AG09319 (cell line): ENCODE results near the gene PTH1R.

ENCODE experiments used
- DNase-seq: peaks from one replicate; pipeline ENCODE4 v3.0.0-alpha.2; 2010; ENCODE audit warnings: low read depth; ENCODE audit errors: extremely low read depth
- CTCF ChIP-seq: IDR thresholded peaks from 2 replicates; pipeline ENCODE4 v1.5.1; 2011; ENCODE audit warnings: low read depth, mild to moderate bottlenecking, inconsistent platforms, low read length, moderate library complexity

The PTH1R gene

DNA sequence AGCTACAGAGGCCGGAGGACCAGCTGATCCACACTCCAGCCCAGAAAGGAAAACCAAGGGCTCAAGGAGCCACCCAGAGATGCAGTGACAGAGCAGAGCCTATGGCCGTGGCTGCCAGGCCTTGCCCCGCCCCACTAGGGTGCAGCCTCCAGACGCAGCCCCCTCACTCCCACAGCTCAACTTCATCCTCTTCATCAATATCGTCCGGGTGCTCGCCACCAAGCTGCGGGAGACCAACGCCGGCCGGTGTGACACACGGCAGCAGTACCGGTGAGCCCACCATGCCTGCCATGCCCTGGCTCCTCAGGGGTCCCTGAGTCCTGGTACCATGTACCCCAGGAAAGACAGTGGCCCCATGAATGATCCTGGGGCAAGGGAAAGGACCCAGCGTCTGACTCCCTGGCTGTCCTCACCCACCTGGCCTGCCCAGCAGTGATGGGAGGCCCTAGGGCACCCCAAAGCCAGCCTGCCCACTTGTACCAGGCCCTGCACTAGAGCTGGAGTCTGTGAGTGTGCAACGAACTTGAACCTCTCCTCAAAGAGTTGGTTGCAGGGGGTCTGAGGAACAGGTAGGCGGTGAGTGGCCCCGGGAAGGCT is 24.2 kb downstream of the PTH1R start:
- no peak for TF ChIP-seq CTCF
- DNase-seq: no peak

DNA sequence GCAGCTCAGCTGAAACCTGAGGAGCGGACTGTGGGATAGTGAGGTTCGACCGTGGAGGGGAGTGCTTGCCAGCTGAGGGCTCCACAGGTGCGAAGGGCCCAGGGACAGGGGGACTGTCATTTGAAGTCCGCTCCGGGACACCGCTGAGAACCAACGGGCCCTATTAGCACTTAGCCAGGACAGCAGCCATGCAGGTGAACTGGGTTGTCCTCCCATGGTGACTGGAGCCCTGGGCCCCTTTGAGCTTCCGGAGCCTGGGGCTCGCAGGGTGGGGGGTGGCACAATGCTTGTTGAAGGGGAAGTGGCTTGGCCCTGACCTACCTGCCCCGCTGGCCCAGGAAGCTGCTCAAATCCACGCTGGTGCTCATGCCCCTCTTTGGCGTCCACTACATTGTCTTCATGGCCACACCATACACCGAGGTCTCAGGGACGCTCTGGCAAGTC is 24.7 kb downstream of the PTH1R start:
- TF ChIP-seq CTCF: no peak
- DNase-seq: no peak

- TF ChIP-seq CTCF: no peak
- DNase-seq: no peak
Measured at GRCh38 chr3:46903341-46904302, 26.1 kb downstream of the PTH1R start.

GRCh38 chr3:46904303-46905212 is 27.0 kb downstream of the PTH1R start:
- TF ChIP-seq CTCF: no peak
- no peak for DNase-seq

DNA sequence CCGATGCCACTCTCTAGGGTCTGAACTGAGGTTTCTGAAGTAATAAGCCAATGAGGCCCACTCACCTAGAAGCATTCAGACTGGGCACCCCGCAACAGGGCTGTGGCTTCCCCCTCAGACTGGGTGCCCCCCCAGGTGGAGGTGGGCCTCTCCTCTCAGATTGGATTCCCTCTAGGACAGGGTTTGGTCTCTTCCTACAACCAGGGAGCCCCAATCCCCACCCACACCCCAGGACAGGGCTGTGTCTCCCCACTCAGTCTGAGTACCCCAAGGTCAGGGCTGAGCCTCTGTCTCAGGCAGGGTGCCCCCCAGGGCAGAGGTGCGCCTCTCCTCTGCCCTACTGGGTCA is 27.7 kb downstream of the PTH1R start:
- TF ChIP-seq CTCF: no peak
- DNase-seq: no peak

- TF ChIP-seq CTCF: no peak
- DNase-seq: no peak
Measured at GRCh38 chr3:46905661-46906451, 28.3 kb downstream of the PTH1R start.
